Measurements from ENCODE around the gene CDK5. TPM values are rescaled to one million over a fixed set of nuclear protein-coding genes. Genes with fewer than 3 reads are reported as not detected.
"Not testable (repeated sequence)": the region's sequence is repeated elsewhere in the genome, so short reads cannot be mapped to it uniquely, and the experiment has no call there.

CDK5 gene
- total and polyA plus RNA-seq, 2 of the 13 experiments (the other 11 are each of a cell fraction or from before 2014, with no cell fraction given) = 16.4 to 21.3 TPM

GRCh38 chr7:151012031-151012692, 45.5 kb downstream of the CDK5 start (continued):
- TF ChIP-seq POLR2AphosphoS5 (IDR thresholded peaks at IDR 0.05; ENCODE audit: low read depth, low read length) = peak; percentile 64
- no peak for TF ChIP-seq ZNF512B (CRISPR knock-in tag; IDR thresholded peaks at IDR 0.05; ENCODE audit: borderline replicate concordance)
- TF ChIP-seq YEATS4 (CRISPR knock-in tag; IDR thresholded peaks at IDR 0.05; ENCODE audit: borderline replicate concordance) = peak; percentile 41; the same call in 1 of the 2 replicates
- TF ChIP-seq ZNF740 (CRISPR knock-in tag; IDR thresholded peaks at IDR 0.05) = 0 out of 2 replicates have a peak, but pooled peaks have one; percentile 29
- no peak for TF ChIP-seq ZIK1 (CRISPR knock-in tag; IDR thresholded peaks at IDR 0.05; ENCODE audit: borderline replicate concordance, low read depth)
- peak; percentile 45; the same call in 1 of the 2 replicates for TF ChIP-seq GATAD1 (CRISPR knock-in tag; IDR thresholded peaks at IDR 0.05)

GRCh38 chr7:151011616-151012015, 46.1 kb downstream of the CDK5 start:
- not testable (repeated sequence) for BruUV-seq (replicated peaks); DNase-seq (ENCODE audit: low spot score); FAIRE-seq

More at GRCh38 chr7:151011616-151012015, 46.1 kb downstream of the CDK5 start:
- ATAC-seq; H3K27me3 ChIP-seq (ENCODE audit: control insufficient read depth in 1 of 2, insufficient read depth in 2 of 2, low read length in 2 of 2); H4K20me1 ChIP-seq (ENCODE audit: insufficient read depth, low read length); H3K79me2 ChIP-seq (ENCODE audit: insufficient read depth, low read length); H3K9ac ChIP-seq (ENCODE audit: insufficient read depth, low read depth, low read length); intact Hi-C loops (cut with micrococcal nuclease; ENCODE audit: unreplicated experiment); in situ Hi-C loops (cut with HindIII; ENCODE audit: extremely low pct_ligation_motif_present, low pct_unique_long_range_greater_than_20kb); H3K36me3 ChIP-seq (replicated peaks in 1 of 2; ENCODE audit: control insufficient read depth in 1 of 2, insufficient read depth in 2 of 2, low read length in 2 of 2); H2AFZ ChIP-seq (ENCODE audit: low read length); H3K9me3 ChIP-seq (ENCODE audit: low read length): not testable (repeated sequence)
- 88% methylated on average over 10 of the region's 12 CpGs for WGBS (ENCODE audit: low lambda C conversion rate)
- peaks cover 69% of the 10 kb centered on the region for H3K4me1 ChIP-seq (ENCODE audit: insufficient read depth, low read length)
- peak overlapping the region in 1 of 3 experiments; percentile 62; a peak in 1 of 6 replicates for H3K4me3 ChIP-seq (replicated peaks in 1 of 3; ENCODE audit: insufficient read depth in 1 of 3, low read depth in 2 of 3, low read length in 3 of 3)
- POLR2A ChIA-PET = interaction anchor here (1.5 to 5.2 kb wide), 2 partner anchors 17 to 51 kb away, joined by 8 to 31 read pairs; partner anchors contain the start of gene ABCB8
- CTCF ChIA-PET (ENCODE audit: low intra/inter-chr PET ratio, low total read pairs) = interaction anchor here (1.1 kb wide), 1 partner anchor 112 kb away, joined by 3 read pairs; no protein-coding TSS in a partner anchor
- peak overlapping the region; percentile 85; the same call in 1 of the 2 replicates for H3K4me2 ChIP-seq (ENCODE audit: low read depth, low read length)
- H3K27ac ChIP-seq (ENCODE audit: extremely low read length, insufficient read depth, low read length) = peak overlapping the region; percentile 60
- 0 out of 2 replicates have a peak, but pooled peaks have one; percentile 35 for TF ChIP-seq ZNF121 (CRISPR knock-in tag; IDR thresholded peaks at IDR 0.05)

All from HepG2 (cell line).